C4-2B (cell line): ENCODE results near the gene DYRK1B.

Experiments used
- ZFX ChIP-seq: fragments of 450-650 bp; IDR thresholded peaks from 2 replicates; pipeline ENCODE4 v1.6.1; 2017
- TF ChIP-seq, protein P1 (sequence below): fragments of 450-650 bp; conservative IDR thresholded peaks from 2 replicates; pipeline ENCODE4 v1.5.1; 2017; ENCODE audit warnings: mild to moderate bottlenecking

DNA sequence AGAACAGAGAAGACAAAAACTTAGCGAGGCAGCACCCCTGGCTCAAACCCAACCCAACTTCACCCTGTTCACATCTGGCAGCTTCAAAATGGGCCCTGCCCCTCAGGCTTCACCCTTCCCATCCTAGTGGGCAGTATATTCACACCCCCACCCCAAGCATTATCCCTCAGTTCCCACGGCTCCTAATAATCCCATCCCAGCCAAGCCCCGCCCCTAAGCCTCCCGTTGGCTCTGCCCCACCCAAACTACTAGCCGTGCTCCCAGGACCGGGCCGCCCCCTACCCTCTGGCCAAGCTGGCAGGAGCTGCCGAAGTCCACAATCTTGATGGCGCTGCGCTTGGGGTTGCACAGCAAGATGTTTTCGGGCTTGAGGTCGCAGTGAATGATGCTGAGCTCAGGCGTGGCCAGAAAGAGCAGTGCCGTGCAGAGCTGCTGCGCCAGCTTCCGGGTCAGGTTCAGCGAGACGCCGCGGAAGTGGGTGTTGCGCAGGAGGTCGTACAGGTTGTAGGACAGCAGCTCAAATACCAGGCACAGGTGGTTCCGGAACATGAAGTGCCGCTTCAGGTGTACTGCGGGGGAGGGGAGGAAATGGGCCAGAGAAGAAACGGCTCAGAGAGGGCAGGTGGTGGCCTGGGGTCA is 5.8 kb downstream of the DYRK1B start:
- TF ChIP-seq, protein P1, sequence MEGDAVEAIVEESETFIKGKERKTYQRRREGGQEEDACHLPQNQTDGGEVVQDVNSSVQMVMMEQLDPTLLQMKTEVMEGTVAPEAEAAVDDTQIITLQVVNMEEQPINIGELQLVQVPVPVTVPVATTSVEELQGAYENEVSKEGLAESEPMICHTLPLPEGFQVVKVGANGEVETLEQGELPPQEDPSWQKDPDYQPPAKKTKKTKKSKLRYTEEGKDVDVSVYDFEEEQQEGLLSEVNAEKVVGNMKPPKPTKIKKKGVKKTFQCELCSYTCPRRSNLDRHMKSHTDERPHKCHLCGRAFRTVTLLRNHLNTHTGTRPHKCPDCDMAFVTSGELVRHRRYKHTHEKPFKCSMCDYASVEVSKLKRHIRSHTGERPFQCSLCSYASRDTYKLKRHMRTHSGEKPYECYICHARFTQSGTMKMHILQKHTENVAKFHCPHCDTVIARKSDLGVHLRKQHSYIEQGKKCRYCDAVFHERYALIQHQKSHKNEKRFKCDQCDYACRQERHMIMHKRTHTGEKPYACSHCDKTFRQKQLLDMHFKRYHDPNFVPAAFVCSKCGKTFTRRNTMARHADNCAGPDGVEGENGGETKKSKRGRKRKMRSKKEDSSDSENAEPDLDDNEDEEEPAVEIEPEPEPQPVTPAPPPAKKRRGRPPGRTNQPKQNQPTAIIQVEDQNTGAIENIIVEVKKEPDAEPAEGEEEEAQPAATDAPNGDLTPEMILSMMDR: no peak
- no peak for TF ChIP-seq ZFX
